ENCODE measurements around the gene TNFRSF18. TPM values are rescaled to one million over a fixed set of nuclear protein-coding genes. Genes with fewer than 3 reads are reported as not detected.

Gene TNFRSF18
- polyA plus RNA-seq, 5 donors = 0.28 to 1.4 (median 0.93) TPM

DNA sequence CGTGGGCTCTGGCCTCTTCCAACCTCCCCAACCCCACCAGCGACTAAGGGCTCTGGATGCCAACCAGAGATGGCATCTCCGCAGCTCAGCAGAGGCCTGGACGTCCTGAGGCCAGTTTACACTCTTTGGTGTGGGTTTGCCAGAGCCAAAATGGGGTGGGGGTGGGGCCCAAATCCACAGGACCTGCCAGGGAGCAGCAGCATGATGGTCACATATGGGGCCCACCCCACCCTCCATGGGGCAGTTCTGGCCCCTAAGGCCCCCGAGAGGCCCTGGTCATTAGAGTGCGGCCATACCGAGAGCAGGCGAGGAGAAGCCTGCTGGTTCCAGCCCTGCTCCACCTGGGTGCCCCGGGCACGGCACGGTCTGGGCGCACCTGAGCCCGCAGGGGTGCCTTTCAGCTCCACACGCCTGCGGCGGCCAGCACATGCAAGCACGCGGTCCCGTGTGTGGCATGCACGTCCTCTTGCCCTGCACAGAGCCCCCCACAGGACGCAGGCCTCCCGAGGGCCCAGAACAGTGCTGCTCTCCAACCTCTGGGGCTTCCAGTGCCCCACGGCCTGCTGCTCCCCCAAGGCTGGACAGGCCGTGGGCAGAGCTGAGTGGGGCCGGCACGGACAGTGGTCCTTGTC is 35.3 kb upstream of the TNFRSF18 start:
- DNase-seq = no peak

- no peak for DNase-seq
These were observed 34.6 kb upstream of the TNFRSF18 start for GRCh38 chr1:1240822-1241587.

DNA sequence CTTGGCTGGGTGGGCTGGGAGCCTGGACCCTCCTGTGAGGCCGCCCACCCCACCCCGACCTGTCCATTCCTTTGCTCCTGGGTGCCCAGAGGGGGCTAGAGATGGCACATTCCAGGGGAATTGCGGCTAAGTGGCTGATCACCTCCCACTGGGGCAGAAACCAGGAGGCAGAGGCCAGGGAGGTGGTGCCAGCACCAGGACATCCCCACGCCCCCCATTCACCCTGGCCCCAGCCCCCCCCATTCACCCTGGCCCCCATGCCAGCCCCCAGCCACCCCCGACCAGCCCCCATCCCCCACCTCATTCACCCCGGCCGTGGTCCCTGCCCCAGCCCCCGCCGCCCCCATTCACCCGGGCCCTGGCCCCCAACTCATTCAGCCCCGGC is 33.9 kb upstream of the TNFRSF18 start:
- no peak for DNase-seq

GRCh38 chr1:1239614-1240347 is 33.4 kb upstream of the TNFRSF18 start:
- DNase-seq = no peak

GRCh38 chr1:1239227-1239613 is 32.8 kb upstream of the TNFRSF18 start:
- DNase-seq = no peak

GRCh38 chr1:1238702-1239178 is 32.3 kb upstream of the TNFRSF18 start:
- no peak for DNase-seq

DNA sequence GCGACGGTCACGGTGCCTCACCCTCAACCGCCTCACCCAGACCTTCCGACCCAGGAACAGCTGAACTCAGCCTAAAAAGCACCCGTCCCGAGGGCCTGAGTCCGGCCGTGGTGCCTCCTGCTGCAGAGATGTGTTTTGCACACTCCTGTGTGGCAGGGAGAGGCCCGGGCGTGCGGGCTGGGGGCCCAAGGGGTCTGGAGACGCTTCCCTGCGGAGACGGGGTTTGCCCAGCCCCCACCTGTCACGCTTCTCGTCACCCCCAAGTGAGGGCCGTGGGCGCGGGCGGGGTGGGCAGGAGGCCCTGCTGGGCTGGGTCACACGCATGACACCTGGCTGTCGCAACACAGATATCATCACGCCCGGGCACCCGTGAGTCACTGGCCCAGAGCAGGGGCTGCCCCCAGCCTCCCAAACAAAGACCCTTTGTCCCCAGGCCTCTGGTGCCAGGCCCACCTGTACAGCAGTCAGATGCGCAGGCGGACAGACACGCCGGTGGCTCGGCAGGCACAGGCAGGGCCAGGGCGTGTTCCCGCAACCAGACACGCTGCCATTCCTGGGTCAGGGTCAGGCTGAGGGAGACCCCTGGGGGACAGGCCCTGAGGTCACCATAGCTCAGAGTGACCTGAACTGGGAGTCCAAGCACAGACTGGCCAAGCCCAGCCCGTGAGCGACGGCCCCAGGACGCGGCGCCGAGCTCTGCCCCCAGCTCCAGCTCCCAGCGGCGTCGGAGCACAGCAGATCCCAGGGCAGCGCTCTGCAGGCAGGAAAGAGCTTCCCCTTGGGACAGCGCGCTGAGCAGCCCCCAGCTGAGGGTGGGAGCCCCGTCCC is 31.7 kb upstream of the TNFRSF18 start:
- DNase-seq = no peak

DNA sequence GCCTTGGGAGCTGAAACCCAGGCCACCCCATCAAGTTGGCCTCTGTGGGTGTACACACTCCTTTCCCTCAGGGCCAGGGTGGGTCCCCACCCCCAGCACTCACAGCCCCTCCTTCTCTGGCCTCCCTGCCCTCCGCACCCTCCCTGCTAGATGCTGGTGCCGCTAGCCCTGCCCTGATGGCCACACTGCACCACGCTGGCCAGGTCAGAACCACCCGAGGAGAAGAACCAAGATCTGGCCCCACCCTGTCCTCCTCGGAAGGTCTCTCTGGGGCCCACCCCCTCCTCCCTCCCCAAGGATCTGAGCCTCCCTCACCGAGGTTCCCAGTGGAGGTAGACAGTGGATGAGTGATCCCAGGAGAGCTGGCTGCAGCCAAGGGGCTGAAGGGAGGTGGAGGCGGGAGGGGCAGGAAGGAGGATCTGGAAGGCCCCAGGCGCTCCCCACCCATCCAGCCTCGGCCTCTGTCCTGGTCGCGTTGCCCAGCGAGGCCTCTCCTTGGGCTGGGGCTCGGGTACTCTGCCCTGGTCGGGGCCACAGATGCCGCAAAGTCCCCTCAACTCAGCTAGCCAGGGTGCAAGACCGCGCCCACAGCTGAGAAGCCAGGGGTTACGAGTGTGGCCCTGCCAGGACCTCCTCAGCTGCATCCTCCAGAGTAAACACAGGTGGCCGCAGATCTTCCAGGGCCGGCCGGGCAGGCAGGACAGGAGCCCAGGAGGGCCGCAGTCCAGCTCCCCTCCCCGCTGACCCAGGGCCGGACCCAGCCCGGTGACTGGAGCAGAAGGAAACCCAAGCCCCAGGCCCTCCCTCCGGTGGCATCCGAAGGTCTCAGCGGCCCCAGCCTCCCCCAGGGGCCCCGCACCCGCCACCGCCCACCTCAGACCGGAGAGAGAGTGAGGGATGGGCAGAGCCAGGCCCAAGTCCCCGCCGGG is 30.8 kb upstream of the TNFRSF18 start:
- DNase-seq = no peak

- DNase-seq = no peak
These were observed 29.9 kb upstream of the TNFRSF18 start for GRCh38 chr1:1236176-1236763.

GRCh38 chr1:1235016-1235744 is 28.8 kb upstream of the TNFRSF18 start:
- no peak for DNase-seq

GRCh38 chr1:1234180-1234808 is 27.9 kb upstream of the TNFRSF18 start:
- no peak for DNase-seq

GRCh38 chr1:1233567-1233892 is 27.1 kb upstream of the TNFRSF18 start:
- DNase-seq = no peak

DNA sequence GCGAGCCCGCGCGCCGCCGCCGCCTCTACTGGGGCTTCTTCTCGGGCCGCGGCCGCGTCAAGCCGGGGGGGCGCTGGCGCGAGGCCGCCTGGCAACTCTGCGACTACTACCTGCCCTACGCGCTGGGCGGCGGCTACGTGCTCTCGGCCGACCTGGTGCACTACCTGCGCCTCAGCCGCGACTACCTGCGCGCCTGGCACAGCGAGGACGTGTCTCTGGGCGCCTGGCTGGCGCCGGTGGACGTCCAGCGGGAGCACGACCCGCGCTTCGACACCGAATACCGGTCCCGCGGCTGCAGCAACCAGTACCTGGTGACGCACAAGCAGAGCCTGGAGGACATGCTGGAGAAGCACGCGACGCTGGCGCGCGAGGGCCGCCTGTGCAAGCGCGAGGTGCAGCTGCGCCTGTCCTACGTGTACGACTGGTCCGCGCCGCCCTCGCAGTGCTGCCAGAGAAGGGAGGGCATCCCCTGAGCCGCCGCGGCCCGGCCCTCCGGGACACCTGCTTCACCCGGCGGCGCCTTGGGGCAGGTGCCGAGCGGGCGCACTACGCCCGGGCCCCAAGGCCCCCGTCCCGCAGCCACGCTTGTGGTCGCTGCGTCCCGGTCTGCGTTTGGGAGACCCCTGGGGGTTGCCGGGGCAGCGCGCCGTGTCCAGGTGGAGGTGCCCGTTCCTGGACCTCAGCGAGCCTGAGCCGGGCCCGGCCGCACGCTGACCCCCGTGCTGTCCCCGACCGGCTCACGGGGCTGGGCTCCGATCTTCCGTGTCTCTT is 26.6 kb upstream of the TNFRSF18 start:
- no peak for DNase-seq

GRCh38 chr1:1232208-1232795 is 25.9 kb upstream of the TNFRSF18 start, which contains the start of gene B3GALT6:
TSS of gene B3GALT6 (plus strand) at chr1:1232237. CDS start at chr1:1232279, 42 bp downstream.
- peak in 1 of 2 donors; percentile 13 for DNase-seq

DNA sequence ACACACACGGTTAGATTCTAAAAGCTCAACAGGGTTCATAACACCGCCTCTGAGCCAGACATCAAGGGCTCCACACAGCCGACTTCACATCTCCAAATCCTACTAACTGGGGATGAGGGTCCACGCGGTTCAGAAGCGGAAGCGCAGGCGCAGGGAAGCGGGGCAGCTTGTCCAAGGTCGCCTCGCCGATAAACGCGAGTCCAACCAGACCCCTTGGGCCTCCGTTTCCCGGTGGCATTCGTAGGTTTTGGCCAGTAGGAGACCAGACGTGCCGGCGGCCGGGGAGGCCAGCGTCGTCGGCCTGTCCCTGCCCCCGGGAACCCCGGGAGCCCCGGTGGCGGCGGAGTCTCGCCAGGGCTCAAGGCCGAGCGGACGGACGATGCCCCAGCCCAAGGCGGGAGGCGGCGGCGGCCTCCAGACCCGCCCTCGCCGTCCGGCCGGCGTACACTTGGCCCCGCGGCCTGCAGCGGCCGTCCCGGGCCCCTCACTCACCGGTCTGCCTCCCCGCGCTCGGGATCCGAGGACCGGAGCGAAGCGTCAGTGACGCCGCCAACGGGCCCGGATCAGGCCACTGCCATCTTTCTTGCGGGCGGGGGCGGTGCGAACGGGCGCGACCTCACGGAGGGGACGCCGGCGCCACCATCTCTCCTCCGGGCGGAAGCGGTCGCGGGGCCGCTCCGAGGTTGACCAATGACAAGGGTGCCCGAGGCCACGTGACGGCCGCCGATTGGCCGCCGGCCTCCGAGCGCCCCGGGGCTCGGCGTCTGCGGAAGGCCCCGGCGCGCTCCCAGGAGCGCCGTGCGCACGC is 25.2 kb upstream of the TNFRSF18 start, which contains the start of gene SDF4:
Gene SDF4 (minus strand): TSS at position 602 of the 808 bp plus-strand sequence. CDS start 3,229 bp downstream, outside the sequence.
- DNase-seq = peak; percentile 96 to 97

GRCh38 chr1:1230656-1231399 is 24.4 kb upstream of the TNFRSF18 start:
- no peak for DNase-seq

Data from right lung (tissue), 5 donors.